ENCODE data around the gene DPP9.
A peak's percentile ranks its signal among the peaks of the same experiment; 100 is the strongest.

Gene DPP9

DNA sequence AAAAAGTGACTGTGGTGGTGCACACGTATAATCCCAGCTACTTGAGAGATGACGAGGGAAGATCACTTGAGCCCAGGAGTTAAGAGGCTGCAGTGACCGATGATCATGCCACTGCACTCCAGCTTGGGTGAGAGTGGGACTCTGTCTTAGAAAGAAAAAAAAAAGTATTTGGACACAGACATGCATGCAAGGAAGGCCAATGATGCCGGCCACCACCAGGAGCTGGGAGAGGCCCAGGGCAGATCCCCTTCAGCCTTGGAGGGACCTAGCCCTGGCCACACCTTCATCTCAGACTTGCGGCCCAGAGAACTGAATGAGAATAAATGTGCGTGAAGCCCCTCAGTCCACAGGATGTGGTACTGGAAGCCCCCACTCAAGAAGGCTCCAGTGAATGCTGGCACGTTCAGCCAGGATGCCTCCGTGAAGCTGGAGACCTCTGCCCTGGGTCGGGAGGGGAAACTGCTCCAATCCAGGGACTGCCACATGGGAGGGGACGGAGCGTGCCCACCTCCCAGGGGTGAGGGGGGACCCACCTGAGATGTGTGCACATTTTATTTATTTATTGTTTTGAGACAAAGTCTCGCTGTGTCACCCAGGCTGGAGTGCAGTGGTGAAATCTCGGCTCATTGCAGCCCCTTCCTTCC lies 69.7 kb downstream of the DPP9 start:
- no peak for DNase-seq

DNA sequence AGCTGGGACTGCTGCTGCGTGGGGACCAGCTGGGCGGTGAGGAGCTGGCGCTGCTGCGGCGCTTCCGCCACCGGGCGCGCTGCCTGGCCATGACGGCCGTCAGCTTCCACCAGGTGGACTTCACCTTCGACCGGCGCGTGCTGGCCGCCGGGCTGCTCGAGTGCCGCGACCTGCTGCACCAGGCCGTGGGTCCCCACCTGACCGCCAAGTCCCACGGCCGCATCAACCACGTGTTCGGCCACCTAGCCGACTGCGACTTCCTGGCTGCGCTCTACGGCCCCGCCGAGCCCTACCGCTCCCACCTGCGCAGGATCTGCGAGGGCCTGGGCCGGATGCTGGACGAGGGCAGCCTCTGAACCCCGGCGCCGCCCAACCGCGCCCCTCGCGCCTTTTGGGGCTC lies 71.6 kb downstream of the DPP9 start:
- DNase-seq, result no peak

DNA sequence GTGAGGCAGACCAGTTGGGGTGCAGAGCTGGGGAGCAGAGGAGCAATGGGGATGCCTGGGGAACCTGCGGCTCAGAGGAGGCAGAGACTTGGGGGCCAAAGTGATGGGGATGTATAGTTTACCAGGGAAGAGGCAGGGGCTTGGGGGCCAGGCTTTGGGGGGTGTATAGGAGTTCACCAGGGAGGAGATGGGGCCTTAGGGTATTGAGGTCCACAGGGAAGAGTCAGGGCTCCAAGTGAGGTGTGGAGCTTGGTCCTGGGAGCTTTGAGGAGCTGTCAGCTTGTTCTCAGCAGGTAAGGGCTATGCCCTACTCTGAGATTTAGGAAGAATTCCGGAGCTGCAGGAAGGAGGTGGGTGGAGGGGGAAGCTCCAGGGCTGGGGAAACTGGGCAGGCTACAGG lies 73.5 kb downstream of the DPP9 start:
- DNase-seq, result no peak

DNA sequence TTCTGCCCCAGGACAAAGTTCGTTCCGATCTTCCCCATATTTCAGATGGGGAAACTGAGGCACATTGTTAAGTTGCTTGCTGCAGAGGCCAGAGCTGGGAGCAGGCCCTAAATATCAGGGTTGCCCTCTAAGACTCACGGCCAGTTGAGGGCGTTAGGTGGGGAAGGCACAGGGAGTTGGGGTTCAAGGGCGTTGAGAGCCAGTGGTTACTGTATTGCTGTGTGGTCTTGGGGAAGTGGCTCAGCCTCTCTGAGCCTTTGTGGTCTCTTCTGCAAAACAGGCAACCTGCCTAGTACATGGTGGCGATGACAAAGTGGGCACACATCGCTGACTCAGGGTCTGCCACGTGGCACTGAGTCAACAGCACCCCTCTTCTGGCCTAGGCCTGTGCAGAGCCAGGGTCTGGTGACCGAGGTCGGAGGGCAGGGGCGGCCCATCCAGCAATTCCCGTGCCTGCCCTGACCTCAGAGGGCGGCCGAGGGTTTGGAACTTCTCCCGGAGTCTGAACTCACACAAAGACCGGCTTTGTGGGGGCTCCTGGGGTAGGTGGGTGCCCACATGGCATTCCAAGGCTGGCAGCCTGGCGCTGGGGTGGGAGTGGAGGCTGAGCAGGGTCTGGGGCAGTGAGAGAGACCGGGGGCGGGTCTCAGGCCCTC lies 74.1 kb downstream of the DPP9 start:
- DNase-seq, result no peak

DNA sequence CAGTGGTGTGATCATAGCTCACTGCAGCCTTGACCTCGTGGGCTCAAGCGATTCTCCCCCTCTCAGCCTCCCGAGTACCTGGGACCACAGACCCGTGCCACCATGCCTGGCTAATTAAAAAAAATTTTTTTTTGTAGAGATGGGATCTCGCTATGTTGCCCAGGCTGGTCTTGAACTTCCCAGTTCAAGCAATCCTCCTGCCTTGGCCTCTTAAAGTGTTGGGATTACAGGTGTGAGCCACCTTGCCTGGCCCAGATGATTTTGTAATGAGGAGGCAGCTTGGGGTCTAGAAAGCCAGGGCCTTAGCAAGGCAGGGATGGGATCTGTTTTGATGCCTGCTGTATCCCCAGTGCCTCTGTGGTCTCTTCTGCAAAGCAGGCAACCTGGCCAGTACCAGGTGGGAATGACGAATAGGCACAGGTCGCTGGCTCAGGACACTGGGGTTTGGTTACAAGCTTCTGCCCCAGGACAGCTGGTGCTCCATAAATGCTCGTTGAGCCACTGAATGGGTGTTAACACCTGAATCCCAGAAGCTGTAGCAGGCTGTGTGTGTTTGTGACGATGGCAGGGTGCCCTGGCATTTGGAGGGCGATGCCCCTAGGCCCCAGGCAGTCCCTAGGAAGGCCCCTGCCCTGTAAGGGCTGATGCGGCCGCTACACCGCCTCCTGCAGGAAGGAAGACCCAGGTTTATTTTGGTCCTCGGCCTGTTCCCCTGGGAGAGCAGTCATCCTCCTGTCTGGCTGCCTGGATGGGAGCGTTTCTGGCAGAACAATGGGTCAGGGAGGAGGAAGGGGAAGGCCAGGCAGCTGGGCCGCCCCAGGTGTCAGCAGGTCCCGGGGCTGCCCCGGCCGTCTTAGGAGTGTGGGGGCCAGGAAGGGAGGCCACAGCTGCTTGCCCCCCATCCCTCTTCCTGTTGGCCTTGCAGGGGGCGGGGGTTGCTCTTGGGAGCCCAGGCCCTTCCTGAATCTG lies 75.7 kb downstream of the DPP9 start:
- DNase-seq, result no peak

DNA sequence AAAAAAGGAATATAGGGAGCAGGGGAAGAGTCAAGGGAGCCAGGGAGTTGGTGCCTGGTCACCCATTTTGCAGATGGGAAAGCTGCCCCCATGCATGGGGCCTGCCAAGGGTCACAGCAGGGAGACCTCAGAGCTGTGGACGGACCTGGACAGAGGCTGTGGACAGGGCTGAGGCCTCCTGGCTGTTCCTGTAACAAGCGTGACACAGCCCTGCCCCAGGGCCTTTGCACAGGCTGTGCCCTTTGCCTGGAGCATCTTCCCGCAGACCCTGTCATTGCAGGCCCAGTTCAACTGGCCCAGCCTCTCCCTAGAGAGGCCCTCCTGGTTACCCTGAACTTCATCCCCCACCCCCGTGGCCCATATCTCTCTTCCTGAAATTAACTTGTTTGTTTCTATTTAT lies 77.9 kb downstream of the DPP9 start:
- DNase-seq, result no peak

DNA sequence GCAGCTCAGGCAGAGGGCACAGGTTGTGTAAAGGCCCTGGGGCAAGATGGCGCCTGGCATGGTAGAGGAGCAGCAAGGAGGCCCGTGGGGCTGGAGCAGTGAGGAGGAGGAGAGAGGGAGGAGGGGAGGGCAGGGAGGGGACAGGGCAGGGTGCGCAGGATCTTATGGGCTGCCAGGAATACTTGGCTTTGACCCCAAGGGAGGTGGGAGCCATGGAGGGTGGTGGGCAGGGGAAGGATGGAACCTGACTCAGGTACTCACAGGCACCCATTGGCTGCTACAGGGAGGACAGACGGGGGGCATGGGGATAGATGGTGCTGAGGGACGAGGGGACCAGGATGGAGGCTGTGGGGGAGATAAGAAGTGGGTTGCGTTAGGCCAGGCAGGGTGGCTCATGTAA lies 81.0 kb downstream of the DPP9 start:
- DNase-seq, result no peak

DNA sequence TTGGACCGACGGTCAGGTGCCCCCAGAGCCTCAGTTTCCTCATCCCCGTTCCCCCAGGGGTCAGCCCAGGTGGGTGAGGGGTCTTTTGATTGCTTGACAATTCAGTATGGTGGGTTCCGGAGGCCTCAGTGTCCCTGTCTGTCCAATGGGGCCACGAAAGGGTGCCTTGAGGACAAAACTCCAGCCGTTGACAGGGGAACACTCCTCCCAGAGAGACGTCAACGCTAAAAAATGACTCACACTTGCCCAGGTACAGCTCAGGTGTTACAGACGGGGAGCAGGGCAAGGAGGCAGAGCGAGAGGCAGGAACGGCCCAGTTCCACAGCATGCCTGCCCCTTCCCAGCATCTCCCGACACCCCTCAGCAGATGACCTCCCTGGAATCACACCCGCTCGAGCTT lies 82.5 kb downstream of the DPP9 start:
- DNase-seq, result no peak

DNA sequence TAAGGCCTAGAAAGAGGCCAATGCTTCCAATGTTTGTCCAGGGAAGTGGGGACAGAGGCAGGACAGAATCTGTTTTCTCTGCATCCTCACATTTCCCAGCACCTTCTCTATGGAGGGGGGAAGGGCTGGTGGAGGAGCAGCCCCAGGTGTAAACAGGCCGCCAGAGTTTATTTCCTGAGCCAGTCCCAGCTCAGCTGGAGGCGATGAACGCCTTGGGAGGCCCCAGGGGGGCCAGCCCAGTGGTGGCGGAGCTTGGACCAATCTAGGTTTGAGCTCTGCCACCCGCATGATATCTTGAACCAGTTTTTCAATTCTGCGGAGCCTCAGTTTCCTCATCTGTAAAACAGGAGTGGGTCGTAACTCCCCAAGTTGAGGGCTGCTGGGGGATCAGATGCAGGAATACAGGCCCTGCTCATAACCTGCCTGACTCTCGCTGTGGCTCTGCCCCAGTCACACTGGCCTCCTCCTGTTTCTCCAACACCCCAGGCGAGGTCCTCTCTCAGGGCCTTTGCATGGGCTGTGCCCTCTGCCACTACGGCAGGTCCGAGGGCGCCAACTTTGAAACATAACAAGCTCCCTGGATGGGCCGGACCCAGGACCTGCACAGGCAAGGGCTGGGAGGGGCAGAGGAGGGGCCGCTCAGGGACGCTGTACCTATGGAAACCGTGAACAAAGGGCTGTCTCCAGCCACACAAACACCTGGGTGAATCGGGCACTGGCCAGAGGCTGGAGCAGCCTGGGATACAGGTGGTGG lies 83.2 kb downstream of the DPP9 start:
- DNase-seq, result no peak

DNA sequence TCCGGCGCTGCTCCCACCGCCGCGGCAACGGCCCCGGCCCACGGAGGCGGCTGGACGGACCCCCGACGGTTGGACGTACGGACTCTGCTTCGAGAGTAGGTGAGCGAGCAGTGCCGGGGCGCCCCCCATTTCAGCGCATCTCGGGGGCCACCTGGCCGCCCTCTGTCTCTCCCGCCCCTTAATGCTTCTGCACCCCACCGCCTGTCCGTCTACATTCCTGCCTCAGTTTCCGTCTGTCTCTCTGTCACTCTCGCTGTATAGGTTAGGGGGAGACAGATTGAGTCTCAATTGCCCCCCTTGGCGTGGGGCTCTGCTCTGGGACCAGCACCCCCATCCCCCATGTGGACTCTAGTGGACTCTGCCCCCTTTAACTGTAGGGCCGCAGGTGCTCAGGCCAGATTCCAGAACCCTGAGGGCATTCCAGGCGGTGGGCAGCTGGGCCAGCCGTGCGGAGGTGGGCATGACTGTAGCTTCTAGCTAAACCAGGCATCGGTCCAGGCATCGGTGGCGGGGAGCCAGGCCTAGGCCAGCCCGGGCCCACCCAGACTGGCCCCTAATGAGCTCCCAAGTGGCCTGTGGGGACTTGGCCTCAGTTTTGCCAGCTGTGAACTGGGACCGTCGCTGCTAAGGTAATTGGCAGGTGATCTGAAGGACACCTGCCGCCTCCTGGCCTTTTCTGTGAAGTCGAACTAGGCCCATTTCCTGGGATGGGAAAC lies 84.0 kb downstream of the DPP9 start:
- peak; percentile 18 for DNase-seq

DNA sequence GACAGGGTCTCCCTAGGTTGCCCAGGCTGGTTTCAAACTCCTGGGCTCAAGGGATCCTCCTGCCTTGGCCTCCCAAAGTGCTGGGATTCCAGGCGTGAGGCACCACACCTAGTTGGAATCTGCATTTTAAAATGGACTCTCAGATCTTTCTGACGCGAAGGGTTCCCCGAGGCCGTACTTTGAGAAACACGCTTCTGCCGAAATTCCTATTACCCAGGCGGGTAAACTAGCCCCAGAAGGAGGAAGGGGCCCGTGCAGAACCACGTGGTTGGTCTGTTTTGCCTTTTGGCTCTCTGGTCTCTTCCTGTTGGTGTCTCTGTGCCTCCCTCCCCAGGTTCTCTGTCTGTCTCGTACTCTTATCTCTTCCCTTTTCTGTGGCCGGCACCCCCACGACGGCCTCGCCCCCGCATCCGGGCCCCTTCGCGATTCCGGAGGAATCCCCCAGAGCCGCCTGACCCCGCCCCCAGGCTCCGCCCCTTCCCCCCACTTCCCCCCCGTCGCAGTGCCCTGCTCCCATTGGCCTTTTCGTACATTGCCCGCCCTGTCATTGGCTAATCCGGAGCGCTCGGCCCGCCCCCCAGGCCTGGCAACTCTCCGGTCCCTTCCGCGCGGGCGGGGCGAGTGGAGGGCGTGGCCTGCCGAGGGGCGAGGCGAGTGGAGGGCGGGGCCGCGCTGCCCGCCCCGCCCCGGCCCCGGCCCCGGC lies 84.7 kb downstream of the DPP9 start, which contains the start of gene TNFAIP8L1:
TSS of gene TNFAIP8L1 (plus strand) at position 689 of the 703 bp plus-strand sequence. CDS start 12,354 bp downstream, outside the sequence.
- DNase-seq, result peak; percentile 94

DNA sequence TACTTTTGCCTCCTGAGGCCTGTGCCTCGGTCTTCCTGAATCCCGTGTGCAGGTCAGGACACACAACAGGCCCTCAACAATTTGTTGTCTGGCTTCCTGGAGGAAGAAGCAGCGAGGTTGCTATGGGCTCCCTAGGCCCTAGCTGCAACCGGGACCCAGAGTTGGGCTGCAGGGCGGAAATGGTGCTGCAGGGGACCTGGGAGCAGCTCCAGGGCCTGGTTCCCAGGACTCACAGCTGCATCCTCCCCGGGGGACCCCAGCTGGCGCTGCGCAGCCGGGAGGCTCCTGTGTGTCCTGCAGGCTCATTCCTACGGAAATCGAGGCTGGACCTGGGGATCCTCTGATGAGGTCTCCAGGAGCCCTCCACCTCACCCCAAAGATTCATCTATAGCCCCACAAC lies 85.3 kb downstream of the DPP9 start:
- no peak for DNase-seq

DNA sequence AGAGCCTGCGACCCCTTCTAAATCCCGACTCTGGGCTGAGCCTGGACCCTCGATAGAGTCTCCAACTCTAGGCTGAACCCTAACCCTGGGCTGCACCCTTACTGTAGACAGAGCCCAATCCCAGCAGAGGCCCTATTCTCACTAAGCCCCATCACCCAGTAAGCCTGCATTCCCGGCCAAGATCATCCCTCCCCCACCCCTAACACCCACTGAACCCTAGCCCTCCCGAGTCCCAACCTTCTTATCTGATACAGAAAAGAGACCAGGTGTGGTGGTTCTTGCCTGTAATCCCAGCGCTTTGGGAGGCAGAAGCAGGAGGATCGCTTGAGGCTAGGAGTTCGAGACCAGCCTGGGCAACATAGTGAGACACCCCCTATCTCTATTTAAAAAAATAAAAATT lies 86.9 kb downstream of the DPP9 start:
- no peak for DNase-seq

DNA sequence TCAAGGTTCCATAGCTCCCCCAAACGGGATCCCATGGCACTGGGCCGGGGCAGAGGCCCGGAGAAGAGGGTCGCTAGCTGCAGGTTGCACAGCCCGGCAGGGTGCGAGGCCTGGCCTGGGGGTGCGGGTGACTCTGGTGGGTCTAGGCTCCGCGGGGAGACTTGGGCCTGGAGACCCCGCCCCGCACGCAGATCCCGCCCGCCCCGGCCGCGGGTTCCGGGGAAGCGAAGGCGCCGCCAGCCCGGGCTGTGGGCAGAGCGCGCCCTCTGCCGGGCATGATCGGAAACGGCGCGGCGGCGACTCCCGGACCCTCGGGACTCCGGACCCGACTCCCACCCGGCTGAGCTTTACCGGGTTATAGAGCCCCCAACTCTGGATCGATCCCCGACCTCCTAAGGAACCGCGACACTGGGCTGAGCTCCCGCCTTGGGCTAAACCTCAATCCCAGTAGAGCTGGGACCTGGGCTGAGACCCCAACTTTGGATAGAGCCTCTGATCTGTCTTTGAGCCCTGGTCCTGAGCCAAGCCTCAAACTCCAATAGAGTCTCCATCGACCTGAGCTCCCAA lies 87.4 kb downstream of the DPP9 start:
- peak; percentile 40 for DNase-seq

DNA sequence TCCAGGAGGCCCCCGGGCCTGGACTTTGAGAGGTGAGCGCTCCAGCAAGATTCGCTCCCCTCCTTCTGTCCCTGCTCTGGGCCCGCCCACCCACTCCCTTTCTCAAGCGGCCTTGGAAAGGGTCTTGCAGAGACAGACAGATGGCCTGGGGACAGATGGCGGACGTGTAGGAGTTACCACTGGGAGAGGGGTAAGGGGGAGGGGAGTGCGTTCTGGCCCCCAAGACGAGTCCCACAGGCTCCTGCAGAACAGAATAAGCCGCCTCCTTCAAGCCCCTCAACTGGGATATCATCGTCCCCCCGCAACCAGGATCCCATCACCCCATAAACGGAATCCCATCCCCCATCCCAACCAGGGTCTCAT lies 87.9 kb downstream of the DPP9 start:
- DNase-seq, result no peak

DNA sequence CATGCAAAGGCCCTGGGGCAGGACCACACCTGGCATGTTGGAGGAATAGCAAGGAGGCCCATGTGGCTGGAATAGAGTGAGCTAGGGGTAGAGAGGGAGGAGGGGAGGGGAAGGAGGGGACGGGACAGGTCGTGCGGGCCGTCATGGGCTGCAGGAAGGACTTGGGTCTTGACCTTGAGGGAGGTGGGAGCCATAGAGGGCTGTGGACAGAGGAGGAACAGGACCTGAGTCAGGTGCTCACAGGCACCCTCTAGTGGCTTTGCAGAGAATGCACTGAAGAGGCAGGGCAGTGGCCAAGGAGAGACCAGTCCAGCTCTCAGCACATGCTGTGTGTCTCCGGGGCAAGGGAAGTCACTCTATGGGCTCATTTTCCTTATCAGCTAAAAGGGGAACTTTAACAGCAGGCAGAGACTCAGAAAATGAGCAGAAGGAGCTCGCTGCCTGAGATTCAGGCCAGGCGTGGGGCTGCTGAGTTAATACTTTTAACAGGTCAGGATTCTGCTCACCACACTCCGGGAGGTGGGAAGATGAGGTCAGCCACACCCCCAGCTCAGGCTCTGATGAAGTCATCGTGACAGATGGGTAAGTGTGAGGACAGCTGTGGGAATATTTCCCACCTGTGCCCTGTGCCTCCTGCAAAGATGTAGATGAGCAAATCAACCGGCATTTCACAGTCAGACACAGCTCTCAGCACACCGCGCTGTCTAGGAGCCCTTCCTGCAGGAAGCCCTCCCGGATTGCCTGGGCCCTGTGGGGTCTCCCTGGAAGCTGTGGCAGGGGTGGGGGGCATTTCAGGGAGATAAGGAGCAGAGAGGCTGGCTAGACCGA lies 90.3 kb downstream of the DPP9 start:
- peak; percentile 51 for DNase-seq
